Liver (tissue), 9 donors: ENCODE results near the gene SRRD. TPM values are rescaled to one million over a fixed set of nuclear protein-coding genes. Genes with fewer than 3 reads are reported as not detected.
A peak's percentile ranks its signal among the peaks of the same experiment; 100 is the strongest.

Experiments used
- DNase-seq: peaks from one replicate; pipeline ENCODE4 v3.0.0-alpha.2; 2017; ENCODE audit warnings: low spot score
- H3K27ac ChIP-seq, 2 donors: one replicate each; pipeline ENCODE4 v1.7.0; 2013; ENCODE audit warnings: inconsistent platforms in 2 of 2, low read length in 2 of 2, control low read depth in 1 of 2, low read depth in 1 of 2, mild to moderate bottlenecking in 1 of 2
- H3K27me3 ChIP-seq, 4 donors: one replicate each; pipeline versions ENCODE4 v1.6.1 to v1.7.0; 2013; ENCODE audit warnings: low read length in 3 of 4, inconsistent platforms in 1 of 4, mild to moderate bottlenecking in 1 of 4, moderate library complexity in 1 of 4; ENCODE audit not compliant: control insufficient read depth in 4 of 4, insufficient read depth in 4 of 4
- H3K36me3 ChIP-seq, 4 donors: one replicate each; pipeline versions ENCODE4 v1.6.1 to v1.7.0; 2013; ENCODE audit warnings: low read length in 3 of 4, mild to moderate bottlenecking in 3 of 4, low read depth in 1 of 4, moderate library complexity in 1 of 4; ENCODE audit not compliant: control insufficient read depth in 4 of 4, insufficient read depth in 3 of 4
- H3K4me1 ChIP-seq, 4 donors: one replicate each; pipeline versions ENCODE4 v1.6.1 to v1.7.0; 2013; ENCODE audit warnings: low read length in 3 of 4, mild to moderate bottlenecking in 3 of 4, moderate library complexity in 1 of 4; ENCODE audit not compliant: control insufficient read depth in 4 of 4, insufficient read depth in 4 of 4
- H3K4me3 ChIP-seq, 3 donors: one replicate each; pipeline versions ENCODE4 v1.6.1 to v1.7.0; 2013; ENCODE audit warnings: low read length in 3 of 3, control low read depth in 1 of 3, low read depth in 1 of 3, mild to moderate bottlenecking in 1 of 3
- H3K9ac ChIP-seq, 2 donors: one replicate each; pipeline ENCODE4 v1.7.0; 2013; ENCODE audit warnings: low read length in 2 of 2, mild to moderate bottlenecking in 2 of 2, moderate library complexity in 2 of 2, control low read depth in 1 of 2, low read depth in 1 of 2
- H3K9me3 ChIP-seq, 4 donors: one replicate each; pipeline versions ENCODE4 v1.6.1 to v1.7.0; 2013; ENCODE audit warnings: low read length in 3 of 4; ENCODE audit not compliant: control insufficient read depth in 4 of 4
- CTCF ChIP-seq: fragments of 150-350 bp; IDR thresholded peaks from 2 replicates; pipeline ENCODE4 v1.5.1; 2017; ENCODE audit warnings: improper control_type of control experiment, low read depth, low read length; ENCODE audit not compliant: missing input control
- EGR1 ChIP-seq, 2 donors: IDR thresholded peaks; 2 replicates each; pipeline ENCODE4 v1.6.1; 2016 to 2018; ENCODE audit warnings: antibody characterized with exemption in 2 of 2, low read depth in 2 of 2
- FOXA1 ChIP-seq: IDR thresholded peaks from 2 replicates; pipeline ENCODE4 v1.6.1; 2016; ENCODE audit warnings: antibody characterized with exemption
- FOXA2 ChIP-seq: IDR thresholded peaks from 2 replicates; pipeline ENCODE4 v1.6.1; 2016; ENCODE audit warnings: antibody characterized with exemption
- GABPA ChIP-seq, 2 donors: IDR thresholded peaks in 1 of 2; conservative IDR thresholded peaks in 1 of 2; 2 replicates each; pipeline ENCODE4 v1.6.1; 2016; ENCODE audit warnings: antibody characterized with exemption in 2 of 2, mild to moderate bottlenecking in 1 of 2, moderate library complexity in 1 of 2
- HNF4A ChIP-seq, 2 donors: conservative IDR thresholded peaks; 2 replicates each; pipeline ENCODE4 v1.6.1; 2016; ENCODE audit warnings: antibody characterized with exemption in 2 of 2, mild to moderate bottlenecking in 2 of 2
- HNF4G ChIP-seq: IDR thresholded peaks from 2 replicates; pipeline ENCODE4 v1.6.1; 2016; ENCODE audit warnings: antibody characterized with exemption
- JUND ChIP-seq, 2 donors: IDR thresholded peaks; 2 replicates each; pipeline ENCODE4 v1.6.1; 2016; ENCODE audit warnings: antibody characterized with exemption in 2 of 2
- NR2F2 ChIP-seq: IDR thresholded peaks from 2 replicates; pipeline ENCODE4 v1.6.1; 2016; ENCODE audit warnings: antibody characterized with exemption
- RAD21 ChIP-seq, 2 donors: IDR thresholded peaks; 2 replicates each; pipeline ENCODE4 v1.6.1; 2016; ENCODE audit warnings: antibody characterized with exemption in 2 of 2, mild to moderate bottlenecking in 2 of 2
- RXRA ChIP-seq, 2 donors: IDR thresholded peaks; 2 replicates each; pipeline ENCODE4 v1.6.1; 2017 to 2018; ENCODE audit warnings: antibody characterized with exemption in 2 of 2, mild to moderate bottlenecking in 1 of 2
- SP1 ChIP-seq: IDR thresholded peaks from 2 replicates; pipeline ENCODE4 v1.6.1; 2018; ENCODE audit warnings: antibody characterized with exemption, mild to moderate bottlenecking
- TAF1 ChIP-seq: conservative IDR thresholded peaks from 2 replicates; pipeline ENCODE4 v1.6.1; 2016; ENCODE audit warnings: antibody characterized with exemption, mild to moderate bottlenecking
- YY1 ChIP-seq: IDR thresholded peaks from 2 replicates; pipeline ENCODE4 v1.6.1; 2016; ENCODE audit warnings: antibody characterized with exemption, mild to moderate bottlenecking
- ZBTB33 ChIP-seq: IDR thresholded peaks from 2 replicates; pipeline ENCODE4 v1.6.1; 2016; ENCODE audit warnings: antibody characterized with exemption
- WGBS: extraction: QIAGEN DNeasy Blood & Tissue Kit; methylation state at CpG from one replicate; pipeline ENCODE4 v1.1.7; 2013; 5-methylcytosine and 5-hydroxymethylcytosine counted together
- polyA plus RNA-seq, 2 donors: library from polyadenylated mRNA; stranded (reverse) in 1 of 2; unstranded in 1 of 2; fragments of 200-250 nt in 1 of 2; fragments of >200 nt in 1 of 2; fragmentation: Nextera tagmentation in 1 of 2; extraction: Ambion mirVana in 1 of 2; gene quantifications; one replicate each; pipeline versions ENCODE4 v1.2.1 to v1.2.3, GENCODE V29; 2013 to 2015
- total RNA-seq, 2 donors: library from RNA; depleted of rRNA; stranded (reverse); fragments of >200 nt; gene quantifications; one replicate each; pipeline ENCODE4 v1.2.3, GENCODE V29; 2014
- TF ChIP-seq, protein P1 (sequence below): IDR thresholded peaks from 2 replicates; pipeline ENCODE4 v1.6.1; 2016; ENCODE audit warnings: antibody characterized with exemption
- TF ChIP-seq, protein P2 (sequence below): IDR thresholded peaks from 2 replicates; pipeline ENCODE4 v1.6.1; 2016; ENCODE audit warnings: antibody characterized with exemption
- TF ChIP-seq, protein P3 (sequence below): IDR thresholded peaks from 2 replicates; pipeline ENCODE4 v1.6.1; 2016; ENCODE audit warnings: antibody characterized with exemption, mild to moderate bottlenecking
- donor health status: healthy.
- donor health status: healthy.
- donor health status: healthy.
- donor health status: healthy.
- donor health status: healthy.

SRRD gene
- total and polyA plus RNA-seq, 4 donors: 8.7 to 18.6 (median 13.6) TPM

- Histone ChIP-seq H3K27ac (peak within 1 kb of the TSS; percentile 56 to 69), H3K9me3 (no peaks in the 10 kb centered on the region), H3K36me3 (peaks cover 2 to 27% (median 17%) of the 10 kb centered on the region in 4 donors), H3K9ac (peak within 1 kb of the TSS; percentile 74 to 79), H3K4me1 (peaks cover 1 to 40% (median 33%) of the 10 kb centered on the region in 4 donors), H3K27me3 (no peaks in the 10 kb centered on the region), H3K4me3 (peak within 1 kb of the TSS; percentile 61 to 99 (median 98))
- WGBS: under 1% methylated on average over 40 of the region's 40 CpGs
- peak; percentile 97 for DNase-seq
- TF ChIP-seq ZBTB33 (peak; percentile 81), SP1 (no peak), YY1 (peak; percentile 88), RAD21 (IDR thresholded peaks at IDR 0.05) (peak; percentile 40 to 60), RXRA (IDR thresholded peaks at IDR 0.05) (peak in 1 of 2 donors; percentile 14), TAF1 (no peak), GABPA (IDR thresholded peaks at IDR 0.05 in 1 of 2, conservative IDR thresholded peaks at IDR 0.05 in 1 of 2) (peak; percentile 96 to 100), EGR1 (IDR thresholded peaks at IDR 0.05; ENCODE audit: low read depth in 2 of 2) (no peak), JUND (IDR thresholded peaks at IDR 0.05) (no peak), FOXA1 (no peak), CTCF (no peak), HNF4G (no peak), HNF4A (conservative IDR thresholded peaks at IDR 0.05) (no peak), FOXA2 (no peak), NR2F2 (no peak)
- TF ChIP-seq, protein P1, sequence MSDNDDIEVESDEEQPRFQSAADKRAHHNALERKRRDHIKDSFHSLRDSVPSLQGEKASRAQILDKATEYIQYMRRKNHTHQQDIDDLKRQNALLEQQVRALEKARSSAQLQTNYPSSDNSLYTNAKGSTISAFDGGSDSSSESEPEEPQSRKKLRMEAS: peak; percentile 84
- TF ChIP-seq, protein P2, sequence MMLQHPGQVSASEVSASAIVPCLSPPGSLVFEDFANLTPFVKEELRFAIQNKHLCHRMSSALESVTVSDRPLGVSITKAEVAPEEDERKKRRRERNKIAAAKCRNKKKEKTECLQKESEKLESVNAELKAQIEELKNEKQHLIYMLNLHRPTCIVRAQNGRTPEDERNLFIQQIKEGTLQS: no peak
- TF ChIP-seq, protein P3, sequence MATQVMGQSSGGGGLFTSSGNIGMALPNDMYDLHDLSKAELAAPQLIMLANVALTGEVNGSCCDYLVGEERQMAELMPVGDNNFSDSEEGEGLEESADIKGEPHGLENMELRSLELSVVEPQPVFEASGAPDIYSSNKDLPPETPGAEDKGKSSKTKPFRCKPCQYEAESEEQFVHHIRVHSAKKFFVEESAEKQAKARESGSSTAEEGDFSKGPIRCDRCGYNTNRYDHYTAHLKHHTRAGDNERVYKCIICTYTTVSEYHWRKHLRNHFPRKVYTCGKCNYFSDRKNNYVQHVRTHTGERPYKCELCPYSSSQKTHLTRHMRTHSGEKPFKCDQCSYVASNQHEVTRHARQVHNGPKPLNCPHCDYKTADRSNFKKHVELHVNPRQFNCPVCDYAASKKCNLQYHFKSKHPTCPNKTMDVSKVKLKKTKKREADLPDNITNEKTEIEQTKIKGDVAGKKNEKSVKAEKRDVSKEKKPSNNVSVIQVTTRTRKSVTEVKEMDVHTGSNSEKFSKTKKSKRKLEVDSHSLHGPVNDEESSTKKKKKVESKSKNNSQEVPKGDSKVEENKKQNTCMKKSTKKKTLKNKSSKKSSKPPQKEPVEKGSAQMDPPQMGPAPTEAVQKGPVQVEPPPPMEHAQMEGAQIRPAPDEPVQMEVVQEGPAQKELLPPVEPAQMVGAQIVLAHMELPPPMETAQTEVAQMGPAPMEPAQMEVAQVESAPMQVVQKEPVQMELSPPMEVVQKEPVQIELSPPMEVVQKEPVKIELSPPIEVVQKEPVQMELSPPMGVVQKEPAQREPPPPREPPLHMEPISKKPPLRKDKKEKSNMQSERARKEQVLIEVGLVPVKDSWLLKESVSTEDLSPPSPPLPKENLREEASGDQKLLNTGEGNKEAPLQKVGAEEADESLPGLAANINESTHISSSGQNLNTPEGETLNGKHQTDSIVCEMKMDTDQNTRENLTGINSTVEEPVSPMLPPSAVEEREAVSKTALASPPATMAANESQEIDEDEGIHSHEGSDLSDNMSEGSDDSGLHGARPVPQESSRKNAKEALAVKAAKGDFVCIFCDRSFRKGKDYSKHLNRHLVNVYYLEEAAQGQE: no peak
Measured at GRCh38 chr22:26512149-26512793, 28.6 kb downstream of the SRRD start, which contains the start of gene TFIP11. TFIP11 (minus strand) TSS chr22:26512473; CDS start chr22:26510272, 2,201 bp downstream.
